ENCODE measurements around the gene ZNF584. TPM values are rescaled to one million over a fixed set of nuclear protein-coding genes. Genes with fewer than 3 reads are reported as not detected.

ZNF584 gene
- total RNA-seq (ENCODE audit: low replicate concordance): 10.1 and 18.2 TPM in 2 replicates
- long read RNA-seq, partial matches to known transcripts: 1 of 19 reads
- long read RNA-seq, other reads (novel, unspliced or antisense): 15 of 19 reads

DNA sequence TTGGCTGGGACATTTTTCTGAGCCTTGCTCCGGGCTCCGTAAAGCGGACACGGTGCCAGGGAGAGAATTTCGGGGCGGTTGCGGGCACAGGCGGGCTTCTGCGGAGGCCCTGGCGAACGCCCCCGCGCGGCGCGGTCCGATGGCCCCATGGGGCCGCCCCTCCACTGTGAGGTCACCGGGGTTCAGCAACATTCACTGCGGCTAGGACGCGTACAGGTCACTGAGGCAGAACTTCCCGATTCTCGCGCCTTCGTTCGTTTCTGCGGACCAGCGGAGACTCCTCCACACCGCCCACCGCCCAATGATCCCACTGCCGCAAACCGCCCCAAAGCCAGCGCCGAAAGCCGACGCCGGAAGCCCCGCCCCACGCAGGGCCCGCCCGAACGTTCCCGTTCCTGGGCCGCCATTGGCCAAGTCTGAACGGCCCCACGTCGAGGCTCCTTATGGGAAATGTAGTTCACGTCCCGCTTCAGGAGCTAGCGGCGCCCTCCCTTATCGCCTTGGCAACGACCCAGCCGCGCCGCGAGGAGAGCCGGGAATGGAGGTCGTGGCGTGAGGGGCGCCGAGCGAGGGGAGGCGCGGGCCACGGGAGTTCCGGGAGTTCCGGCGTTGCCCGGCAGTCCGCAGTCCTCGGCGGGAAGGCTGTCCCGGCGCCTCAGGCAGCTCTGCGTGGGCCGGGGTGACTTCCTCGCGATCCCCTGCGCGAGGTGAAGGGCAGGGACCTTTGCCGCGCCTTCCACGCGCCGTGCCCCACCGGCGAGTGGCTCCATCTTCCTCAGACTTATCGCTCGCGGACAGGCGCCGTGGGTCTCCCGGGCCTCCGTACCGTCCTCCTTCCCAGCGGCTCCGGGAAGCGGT, at the start of gene ZNF584:
ZNF584 (plus strand) TSS at position 498 of the 858 bp plus-strand sequence. CDS start 499 bp downstream, outside the sequence.
- Mint-ChIP-seq H3K27me3 (no peaks in the 10 kb centered on the region), H3K9me3 (no peaks in the 10 kb centered on the region), H3K4me3 (peak within 1 kb of the TSS; percentile 95), H3K4me1 (ENCODE audit: unreplicated experiment) (peaks cover 21% of the 10 kb centered on the region), H3K27ac (peak within 1 kb of the TSS; percentile 94), H3K36me3 (peaks cover 8% of the 10 kb centered on the region)
- peak; percentile 97 for DNase-seq (ENCODE audit: extremely low spot score, unreplicated experiment)
- TF ChIP-seq, protein P1, sequence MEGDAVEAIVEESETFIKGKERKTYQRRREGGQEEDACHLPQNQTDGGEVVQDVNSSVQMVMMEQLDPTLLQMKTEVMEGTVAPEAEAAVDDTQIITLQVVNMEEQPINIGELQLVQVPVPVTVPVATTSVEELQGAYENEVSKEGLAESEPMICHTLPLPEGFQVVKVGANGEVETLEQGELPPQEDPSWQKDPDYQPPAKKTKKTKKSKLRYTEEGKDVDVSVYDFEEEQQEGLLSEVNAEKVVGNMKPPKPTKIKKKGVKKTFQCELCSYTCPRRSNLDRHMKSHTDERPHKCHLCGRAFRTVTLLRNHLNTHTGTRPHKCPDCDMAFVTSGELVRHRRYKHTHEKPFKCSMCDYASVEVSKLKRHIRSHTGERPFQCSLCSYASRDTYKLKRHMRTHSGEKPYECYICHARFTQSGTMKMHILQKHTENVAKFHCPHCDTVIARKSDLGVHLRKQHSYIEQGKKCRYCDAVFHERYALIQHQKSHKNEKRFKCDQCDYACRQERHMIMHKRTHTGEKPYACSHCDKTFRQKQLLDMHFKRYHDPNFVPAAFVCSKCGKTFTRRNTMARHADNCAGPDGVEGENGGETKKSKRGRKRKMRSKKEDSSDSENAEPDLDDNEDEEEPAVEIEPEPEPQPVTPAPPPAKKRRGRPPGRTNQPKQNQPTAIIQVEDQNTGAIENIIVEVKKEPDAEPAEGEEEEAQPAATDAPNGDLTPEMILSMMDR (conservative IDR thresholded peaks at IDR 0.05): no peak

DNA sequence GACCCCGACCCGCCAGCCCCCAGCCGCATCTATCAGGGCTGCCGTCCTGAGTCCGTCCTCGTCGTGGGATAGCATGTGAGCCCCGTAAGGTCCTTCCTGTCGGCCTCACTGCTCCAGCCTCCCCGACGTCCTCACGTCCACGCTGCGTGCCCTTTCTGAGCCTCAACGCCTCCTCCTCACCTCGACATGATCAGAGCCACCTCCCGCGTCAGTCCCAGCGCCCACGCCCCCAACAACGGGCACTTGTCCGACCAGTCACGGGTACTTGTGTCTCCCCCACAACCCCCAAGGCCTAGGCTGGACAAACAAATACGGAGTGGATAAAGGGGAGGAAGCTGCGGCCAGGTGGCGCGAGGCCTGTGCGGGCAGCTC, 46.6 kb upstream of the ZNF584 start:
- Mint-ChIP-seq H3K27ac (peak overlapping the region; percentile 98), H3K4me3 (peak overlapping the region; percentile 97), H3K9me3 (no peaks in the 10 kb centered on the region), H3K36me3 (no peaks in the 10 kb centered on the region), H3K27me3 (no peaks in the 10 kb centered on the region), H3K4me1 (ENCODE audit: unreplicated experiment) (peaks cover 7% of the 10 kb centered on the region)
- TF ChIP-seq, protein P1 (conservative IDR thresholded peaks at IDR 0.05): no peak
- no peak for DNase-seq (ENCODE audit: extremely low spot score, unreplicated experiment)

DNA sequence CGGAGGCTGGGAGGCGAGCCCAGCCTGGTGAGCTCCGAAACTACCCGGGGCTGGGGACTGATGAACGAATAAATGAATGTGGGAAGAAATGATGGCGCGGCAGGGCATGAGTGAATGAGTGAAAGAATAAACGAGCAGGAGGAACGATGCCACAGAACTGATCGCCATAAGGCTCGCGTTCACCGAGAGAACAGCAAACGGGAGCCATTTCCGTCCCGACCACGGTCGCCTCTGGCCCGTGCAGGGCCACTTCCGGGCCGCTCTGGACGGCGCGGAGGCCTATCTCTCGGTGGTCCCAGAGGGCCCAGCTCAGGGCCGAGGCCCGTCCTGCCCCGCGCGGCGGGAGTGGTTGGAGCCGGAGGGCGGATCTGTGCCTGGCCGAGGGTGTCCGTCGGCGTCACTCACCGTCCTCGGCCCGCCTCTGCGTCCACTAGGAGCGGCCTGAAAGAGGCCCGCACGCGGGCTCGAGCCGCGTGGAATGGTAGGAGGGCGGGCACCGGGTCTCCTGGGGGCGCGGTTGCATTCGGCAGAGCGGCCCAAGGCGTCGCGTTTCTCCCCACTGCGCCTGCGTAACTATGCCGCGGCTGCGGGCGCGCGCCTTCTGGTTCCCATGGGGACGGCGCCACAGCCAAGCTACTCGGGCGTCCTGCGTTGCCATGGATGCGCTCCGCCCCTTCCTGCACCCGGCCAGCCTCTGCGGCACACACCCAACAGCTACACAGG, 46.0 kb upstream of the ZNF584 start, which contains the start of gene ZNF497:
ZNF497 (minus strand) TSS at position 480 of the 723 bp plus-strand sequence. CDS start 5,116 bp downstream, outside the sequence.
- Mint-ChIP-seq H3K4me1 (ENCODE audit: unreplicated experiment) (peaks cover 7% of the 10 kb centered on the region), H3K4me3 (peak within 1 kb of the TSS; percentile 97), H3K36me3 (no peaks in the 10 kb centered on the region), H3K27ac (peak within 1 kb of the TSS; percentile 98), H3K9me3 (no peaks in the 10 kb centered on the region), H3K27me3 (no peaks in the 10 kb centered on the region)
- TF ChIP-seq, protein P1 (conservative IDR thresholded peaks at IDR 0.05): peak; percentile 15
- DNase-seq (ENCODE audit: extremely low spot score, unreplicated experiment): peak; percentile 97

DNA sequence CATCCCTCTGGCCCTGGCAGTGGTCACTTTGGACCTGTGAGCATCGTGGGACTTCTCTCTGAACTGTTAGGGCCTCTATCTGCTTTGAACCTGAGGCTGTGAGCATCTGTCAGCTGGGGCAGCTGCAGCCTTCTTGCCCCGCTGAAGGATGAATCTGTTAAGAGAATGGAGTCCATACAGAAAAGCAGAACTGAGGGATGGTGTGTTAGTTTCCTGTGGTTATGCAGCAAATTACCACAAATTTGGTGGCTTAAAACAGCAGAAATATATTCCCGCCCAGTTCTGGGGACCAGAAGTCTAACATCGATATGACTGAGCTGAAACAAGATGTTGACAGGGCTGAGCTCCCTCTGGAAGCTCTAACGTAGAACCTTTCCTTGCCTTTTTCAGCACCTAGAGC, 44.3 kb upstream of the ZNF584 start:
- no peaks in the 10 kb centered on the region for H3K9me3 Mint-ChIP-seq
- H3K27me3 Mint-ChIP-seq: no peaks in the 10 kb centered on the region
- no peak overlapping the region for H3K27ac Mint-ChIP-seq
- TF ChIP-seq, protein P1 (conservative IDR thresholded peaks at IDR 0.05): no peak
- DNase-seq (ENCODE audit: extremely low spot score, unreplicated experiment): no peak
- H3K4me1 Mint-ChIP-seq (ENCODE audit: unreplicated experiment): peaks cover 7% of the 10 kb centered on the region
- H3K4me3 Mint-ChIP-seq: peak overlapping the region; percentile 47
- no peaks in the 10 kb centered on the region for H3K36me3 Mint-ChIP-seq

- Mint-ChIP-seq H3K27me3 (no peaks in the 10 kb centered on the region), H3K36me3 (no peaks in the 10 kb centered on the region), H3K4me1 (ENCODE audit: unreplicated experiment) (peaks cover 2% of the 10 kb centered on the region), H3K27ac (no peak overlapping the region), H3K9me3 (no peaks in the 10 kb centered on the region), H3K4me3 (no peak overlapping the region)
- DNase-seq (ENCODE audit: extremely low spot score, unreplicated experiment): no peak
- TF ChIP-seq, protein P1 (conservative IDR thresholded peaks at IDR 0.05): no peak
These were observed 41.6 kb upstream of the ZNF584 start for GRCh38 chr19:58366585-58367430.

Measured in type B pancreatic cell (in vitro differentiated cells).